ENCODE measurements around the gene KCNQ1.

- TF ChIP-seq POLR2A (IDR thresholded peaks at IDR 0.05; ENCODE audit: low read length) (no peak), GATA1 (IDR thresholded peaks at IDR 0.05; ENCODE audit: low read depth, low read length) (no peak)
Observed at GRCh38 chr11:2732261-2732939, 287.6 kb downstream of the KCNQ1 start.
